Astrocyte (in vitro differentiated cells and primary cell): ENCODE measurements around the gene SLC9A3. TPM values are rescaled to one million over a fixed set of nuclear protein-coding genes. Genes with fewer than 3 reads are reported as not detected.
A peak's percentile ranks its signal among the peaks of the same experiment; 100 is the strongest.

Experiments
- DNase-seq: peaks from one replicate; pipeline ENCODE4 v3.0.0-alpha.2; 2010; ENCODE audit warnings: low read depth
- FAIRE-seq: peaks from 2 replicates; lab custom pipeline; 2011; peaks lifted over from hg19 to GRCh38; lab: Jason Lieb, UNC
- H2AFZ ChIP-seq: 2 replicates; pipeline ENCODE4 v1.6.0; 2012; ENCODE audit warnings: low read depth, low read length, inconsistent platforms
- H3K27ac ChIP-seq: 2 replicates; pipeline ENCODE4 v1.5.1; 2011; ENCODE audit warnings: low read depth, low read length, inconsistent platforms
- H3K27me3 ChIP-seq: 2 replicates; pipeline ENCODE4 v1.6.0; 2011; ENCODE audit warnings: low read length, inconsistent platforms; ENCODE audit not compliant: insufficient read depth
- H3K36me3 ChIP-seq: 2 replicates; pipeline ENCODE4 v1.5.1; 2011; ENCODE audit warnings: low read length, inconsistent platforms; ENCODE audit not compliant: insufficient read depth
- H3K4me1 ChIP-seq: 2 replicates; pipeline ENCODE4 v1.5.1; 2011; ENCODE audit warnings: low read length, inconsistent platforms; ENCODE audit not compliant: insufficient read depth
- H3K4me2 ChIP-seq: 2 replicates; pipeline ENCODE4 v1.6.0; 2012; ENCODE audit warnings: low read length, inconsistent platforms
- H3K4me3 ChIP-seq: 2 replicates; pipeline ENCODE4 v1.5.1; 2011; ENCODE audit warnings: low read depth, mild to moderate bottlenecking, low read length, inconsistent platforms; ENCODE audit not compliant: insufficient read depth
- H3K79me2 ChIP-seq: 2 replicates; pipeline ENCODE4 v1.6.0; 2012; ENCODE audit warnings: mild to moderate bottlenecking, low read length, inconsistent platforms; ENCODE audit not compliant: insufficient read depth
- H3K9ac ChIP-seq: 2 replicates; pipeline ENCODE4 v1.6.0; 2012; ENCODE audit warnings: mild to moderate bottlenecking, low read length, inconsistent platforms
- H3K9me3 ChIP-seq: 2 replicates; pipeline ENCODE4 v1.5.1; 2012; ENCODE audit warnings: low read depth, mild to moderate bottlenecking, low read length, inconsistent platforms; ENCODE audit not compliant: insufficient read depth
- H4K20me1 ChIP-seq: 2 replicates; pipeline ENCODE4 v1.6.0; 2012; ENCODE audit warnings: low read length, inconsistent platforms; ENCODE audit not compliant: insufficient read depth
- H3K27ac Mint-ChIP-seq: one replicate; pipeline ENCODE4 v1.8.0; 2021; ENCODE audit warnings: mild to moderate bottlenecking, mixed read lengths; ENCODE audit not compliant: unreplicated experiment
- H3K27me3 Mint-ChIP-seq: one replicate; pipeline ENCODE4 v1.8.0; 2021; ENCODE audit warnings: low read depth, mixed read lengths; ENCODE audit not compliant: unreplicated experiment
- H3K36me3 Mint-ChIP-seq: one replicate; pipeline ENCODE4 v1.8.0; 2021; ENCODE audit warnings: low read depth, mixed read lengths; ENCODE audit not compliant: unreplicated experiment
- H3K4me1 Mint-ChIP-seq: one replicate; pipeline ENCODE4 v1.8.0; 2021; ENCODE audit warnings: low read depth, mixed read lengths; ENCODE audit not compliant: unreplicated experiment
- H3K4me3 Mint-ChIP-seq: one replicate; pipeline ENCODE4 v1.8.0; 2021; ENCODE audit warnings: mild to moderate bottlenecking, moderate library complexity, mixed read lengths; ENCODE audit not compliant: unreplicated experiment
- H3K9me3 Mint-ChIP-seq: one replicate; pipeline ENCODE4 v1.8.0; 2021; ENCODE audit warnings: mild to moderate bottlenecking, mixed read lengths; ENCODE audit not compliant: unreplicated experiment
- EZH2 ChIP-seq: IDR thresholded peaks from 2 replicates; pipeline ENCODE4 v1.6.1; 2012; ENCODE audit warnings: mild to moderate bottlenecking, low read length, inconsistent platforms; ENCODE audit not compliant: insufficient read depth
- total RNA-seq: library from RNA; stranded (reverse); gene quantifications from 2 replicates; pipeline ENCODE4 v1.2.1, GENCODE V29; 2021
- TF ChIP-seq, protein P1 (sequence below): IDR thresholded peaks from 2 replicates; pipeline ENCODE4 v1.5.1; 2011; ENCODE audit warnings: low read depth, mild to moderate bottlenecking, inconsistent platforms, low read length, moderate library complexity; ENCODE audit not compliant: insufficient read depth

SLC9A3 gene
- total RNA-seq, 1 donor from 2014 or later, result 1.0 TPM

DNA sequence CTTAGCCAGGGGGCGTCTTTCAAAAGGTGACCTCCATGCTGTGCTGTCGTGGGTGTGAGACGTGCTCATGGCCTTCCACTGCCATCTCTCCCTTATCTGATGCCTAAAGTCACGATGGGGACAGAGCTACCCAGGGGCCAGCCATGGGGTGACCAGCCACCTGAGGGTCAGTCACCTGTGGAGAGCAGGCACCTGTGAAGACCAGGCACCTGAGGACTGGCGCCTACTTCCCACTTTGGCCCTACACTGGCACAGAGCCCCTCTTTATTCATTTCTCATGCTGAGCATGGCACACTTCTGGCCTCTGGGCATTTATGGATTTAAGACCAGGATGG, 87.6 kb downstream of the SLC9A3 start:
- FAIRE-seq (no peak), DNase-seq (no peak)
- Histone ChIP-seq H3K27ac (no peak overlapping the region), H2AFZ (no peak overlapping the region), H3K4me1 (peaks cover 2% of the 10 kb centered on the region), H3K4me3 (no peak overlapping the region), H3K36me3 (no peaks in the 10 kb centered on the region), H3K79me2 (no peaks in the 10 kb centered on the region), H3K9me3 (no peaks in the 10 kb centered on the region), H3K9ac (no peak overlapping the region), H3K4me2 (no peak overlapping the region), H3K27me3 (no peaks in the 10 kb centered on the region), H4K20me1 (no peaks in the 10 kb centered on the region)
- TF ChIP-seq EZH2, result no peak
- TF ChIP-seq, protein P1, sequence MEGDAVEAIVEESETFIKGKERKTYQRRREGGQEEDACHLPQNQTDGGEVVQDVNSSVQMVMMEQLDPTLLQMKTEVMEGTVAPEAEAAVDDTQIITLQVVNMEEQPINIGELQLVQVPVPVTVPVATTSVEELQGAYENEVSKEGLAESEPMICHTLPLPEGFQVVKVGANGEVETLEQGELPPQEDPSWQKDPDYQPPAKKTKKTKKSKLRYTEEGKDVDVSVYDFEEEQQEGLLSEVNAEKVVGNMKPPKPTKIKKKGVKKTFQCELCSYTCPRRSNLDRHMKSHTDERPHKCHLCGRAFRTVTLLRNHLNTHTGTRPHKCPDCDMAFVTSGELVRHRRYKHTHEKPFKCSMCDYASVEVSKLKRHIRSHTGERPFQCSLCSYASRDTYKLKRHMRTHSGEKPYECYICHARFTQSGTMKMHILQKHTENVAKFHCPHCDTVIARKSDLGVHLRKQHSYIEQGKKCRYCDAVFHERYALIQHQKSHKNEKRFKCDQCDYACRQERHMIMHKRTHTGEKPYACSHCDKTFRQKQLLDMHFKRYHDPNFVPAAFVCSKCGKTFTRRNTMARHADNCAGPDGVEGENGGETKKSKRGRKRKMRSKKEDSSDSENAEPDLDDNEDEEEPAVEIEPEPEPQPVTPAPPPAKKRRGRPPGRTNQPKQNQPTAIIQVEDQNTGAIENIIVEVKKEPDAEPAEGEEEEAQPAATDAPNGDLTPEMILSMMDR, result no peak
- Mint-ChIP-seq H3K27me3 (peaks cover 5% of the 10 kb centered on the region), H3K27ac (no peak overlapping the region), H3K36me3 (no peaks in the 10 kb centered on the region), H3K4me3 (no peak overlapping the region), H3K4me1 (peaks cover 3% of the 10 kb centered on the region), H3K9me3 (no peaks in the 10 kb centered on the region)

DNA sequence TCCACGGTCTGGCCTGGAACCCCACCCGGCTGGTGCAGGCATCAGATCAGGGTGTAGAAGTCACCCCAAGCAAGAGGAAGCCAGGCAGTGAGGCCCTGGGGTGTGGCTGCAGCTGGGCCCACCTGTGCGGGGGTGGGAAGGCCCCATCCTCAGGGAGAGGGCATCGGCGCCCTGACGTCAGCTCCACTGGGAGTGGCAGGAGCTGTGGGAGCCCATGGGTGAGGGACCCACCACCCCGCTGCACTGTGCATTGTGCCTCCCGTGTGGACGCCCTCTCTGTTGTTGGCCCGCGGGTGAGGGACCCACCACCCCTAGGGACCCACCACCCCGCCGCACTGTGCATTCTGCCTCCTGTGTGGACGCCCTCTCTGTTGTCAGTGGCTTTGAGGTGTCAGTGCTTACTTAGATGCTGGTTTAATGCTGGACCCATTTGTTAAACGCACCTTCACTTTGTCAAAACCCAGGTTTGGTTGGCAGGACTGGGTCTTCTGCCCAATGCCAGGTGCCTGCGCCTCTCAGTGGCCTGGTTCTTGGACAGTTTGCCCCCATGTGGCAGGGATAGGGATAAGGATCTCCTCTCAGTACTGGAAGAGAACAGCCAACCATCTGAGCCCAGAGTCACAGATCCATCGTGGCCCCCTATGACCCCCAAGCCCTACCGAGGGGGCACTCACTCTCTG, 88.1 kb downstream of the SLC9A3 start:
- H3K27me3 ChIP-seq, result no peaks in the 10 kb centered on the region
- H3K79me2 ChIP-seq, result no peaks in the 10 kb centered on the region
- no peak overlapping the region for H3K4me2 ChIP-seq
- peaks cover 5% of the 10 kb centered on the region for H3K27me3 Mint-ChIP-seq
- no peak overlapping the region for H3K27ac Mint-ChIP-seq
- H3K9ac ChIP-seq, result no peak overlapping the region
- TF ChIP-seq, protein P1, result peak; percentile 27
- TF ChIP-seq EZH2, result no peak
- peaks cover 3% of the 10 kb centered on the region for H3K4me1 ChIP-seq
- H3K9me3 Mint-ChIP-seq, result no peaks in the 10 kb centered on the region
- H3K36me3 Mint-ChIP-seq, result peaks cover under 1% of the 10 kb centered on the region
- H3K36me3 ChIP-seq, result no peaks in the 10 kb centered on the region
- peaks cover 3% of the 10 kb centered on the region for H3K4me1 Mint-ChIP-seq
- DNase-seq, result no peak
- no peak overlapping the region for H3K4me3 Mint-ChIP-seq
- H3K4me3 ChIP-seq, result no peak overlapping the region
- H3K27ac ChIP-seq, result no peak overlapping the region
- FAIRE-seq, result no peak
- no peak overlapping the region for H2AFZ ChIP-seq
- H3K9me3 ChIP-seq, result no peaks in the 10 kb centered on the region
- no peaks in the 10 kb centered on the region for H4K20me1 ChIP-seq

DNA sequence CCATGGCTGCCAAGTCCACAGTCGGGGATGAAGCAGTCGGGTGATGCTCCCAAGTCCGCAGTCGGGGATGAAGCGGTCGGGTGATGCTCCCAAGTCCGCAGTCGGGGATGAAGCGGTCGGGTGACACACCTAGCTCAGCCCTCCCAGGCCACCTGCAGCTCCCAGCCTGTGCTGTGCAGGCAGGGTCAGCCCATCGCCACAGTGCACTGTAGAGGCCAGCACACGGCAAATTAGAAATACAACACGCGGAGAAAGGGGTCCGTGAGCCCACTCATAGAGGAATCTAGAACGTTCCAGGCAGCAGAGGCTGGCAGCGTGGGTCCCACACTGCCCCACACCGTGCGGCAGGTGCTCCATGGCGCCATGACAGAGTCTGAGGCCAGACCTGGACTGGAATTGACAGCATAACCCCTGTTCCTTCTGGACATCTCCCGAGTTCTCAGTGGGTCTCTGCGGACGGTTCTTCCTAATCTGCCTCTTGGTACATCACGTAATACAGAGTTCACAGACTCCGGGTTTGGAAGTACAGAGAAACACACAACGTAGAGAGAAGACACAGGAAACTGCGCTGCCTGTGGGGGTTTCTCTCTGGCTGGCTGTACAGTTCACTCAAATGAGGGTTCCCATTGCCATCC, 89.0 kb downstream of the SLC9A3 start:
- DNase-seq (no peak), FAIRE-seq (no peak)
- Mint-ChIP-seq H3K4me1 (no peaks in the 10 kb centered on the region), H3K9me3 (no peaks in the 10 kb centered on the region), H3K36me3 (peaks cover 3% of the 10 kb centered on the region), H3K27me3 (peaks cover 5% of the 10 kb centered on the region), H3K27ac (no peak overlapping the region), H3K4me3 (no peak overlapping the region)
- no peak overlapping the region for H3K4me2 ChIP-seq
- no peak overlapping the region for H3K27ac ChIP-seq
- no peaks in the 10 kb centered on the region for H3K79me2 ChIP-seq
- H3K27me3 ChIP-seq, result no peaks in the 10 kb centered on the region
- no peak overlapping the region for H2AFZ ChIP-seq
- H4K20me1 ChIP-seq, result no peaks in the 10 kb centered on the region
- H3K9ac ChIP-seq, result no peak overlapping the region
- H3K9me3 ChIP-seq, result no peaks in the 10 kb centered on the region
- H3K36me3 ChIP-seq, result no peaks in the 10 kb centered on the region
- no peak overlapping the region for H3K4me3 ChIP-seq
- TF ChIP-seq EZH2, result no peak
- TF ChIP-seq, protein P1, result no peak
- H3K4me1 ChIP-seq, result peaks cover 3% of the 10 kb centered on the region
